Measurements from ENCODE around the gene FBXL19.

FBXL19 gene

DNA sequence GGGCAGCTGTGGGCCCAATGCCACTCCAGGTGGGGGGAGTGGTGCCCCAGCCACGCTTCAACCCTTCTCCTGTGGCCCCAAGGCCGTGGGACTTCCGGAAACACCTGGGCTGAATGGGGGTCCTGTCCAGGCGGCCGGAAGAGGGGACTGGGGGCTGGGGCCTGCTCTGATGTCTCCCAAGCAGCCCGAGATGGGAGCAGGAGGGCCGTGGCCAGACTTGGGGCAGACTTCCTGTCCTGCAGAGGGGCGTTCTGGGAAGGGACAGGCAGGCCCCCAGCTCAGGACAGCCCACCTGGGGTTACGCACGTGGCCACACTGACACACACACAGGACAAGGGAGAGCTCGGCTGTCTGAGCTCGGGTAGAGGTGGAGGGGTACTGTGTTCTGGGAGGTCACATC is 66.7 kb downstream of the FBXL19 start:
- no peak for DNase-seq

DNA sequence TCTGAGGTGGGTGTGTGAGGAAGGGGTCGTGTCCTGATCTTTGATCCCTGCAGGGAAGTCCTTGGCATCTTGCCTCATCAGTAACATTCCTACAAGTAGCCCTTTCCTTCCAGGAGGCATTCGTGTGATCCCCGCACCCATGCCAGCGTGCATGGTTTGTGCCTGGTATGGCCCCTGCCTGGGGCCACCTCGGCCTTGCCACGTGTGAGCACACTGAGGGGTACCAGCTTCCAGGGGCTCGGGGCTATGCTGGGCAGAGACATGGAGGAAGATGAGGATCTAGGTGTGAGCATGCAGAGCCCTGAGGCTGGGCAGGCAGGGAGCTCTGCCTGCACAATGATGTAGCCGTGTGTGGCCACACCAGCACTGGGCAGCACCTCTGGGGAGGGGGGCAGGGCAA is 67.7 kb downstream of the FBXL19 start:
- no peak for DNase-seq

DNA sequence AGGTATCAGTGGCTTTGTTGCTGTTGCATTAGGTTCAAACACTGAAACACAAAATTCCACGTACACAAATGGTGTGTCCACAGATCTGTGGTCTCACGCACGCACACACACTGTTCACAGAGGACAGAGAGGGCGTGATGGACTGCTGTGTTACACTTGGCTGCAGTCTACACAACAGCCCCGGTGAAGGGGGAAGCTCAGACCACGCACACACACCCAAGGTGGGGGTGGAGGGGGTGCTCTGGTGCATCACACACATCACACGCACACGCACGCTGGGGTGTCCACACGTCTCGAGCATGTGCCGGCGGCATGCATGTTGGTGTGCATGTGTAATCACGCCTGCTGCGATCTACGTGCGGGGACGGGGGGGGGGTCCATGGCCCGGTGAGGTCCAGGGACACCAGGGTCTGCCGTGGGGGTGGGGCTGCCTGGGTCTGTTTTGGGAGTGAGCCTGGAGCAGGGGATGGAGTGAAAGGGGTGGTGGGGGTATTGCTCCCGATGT is 69.0 kb downstream of the FBXL19 start:
- DNase-seq: no peak

DNA sequence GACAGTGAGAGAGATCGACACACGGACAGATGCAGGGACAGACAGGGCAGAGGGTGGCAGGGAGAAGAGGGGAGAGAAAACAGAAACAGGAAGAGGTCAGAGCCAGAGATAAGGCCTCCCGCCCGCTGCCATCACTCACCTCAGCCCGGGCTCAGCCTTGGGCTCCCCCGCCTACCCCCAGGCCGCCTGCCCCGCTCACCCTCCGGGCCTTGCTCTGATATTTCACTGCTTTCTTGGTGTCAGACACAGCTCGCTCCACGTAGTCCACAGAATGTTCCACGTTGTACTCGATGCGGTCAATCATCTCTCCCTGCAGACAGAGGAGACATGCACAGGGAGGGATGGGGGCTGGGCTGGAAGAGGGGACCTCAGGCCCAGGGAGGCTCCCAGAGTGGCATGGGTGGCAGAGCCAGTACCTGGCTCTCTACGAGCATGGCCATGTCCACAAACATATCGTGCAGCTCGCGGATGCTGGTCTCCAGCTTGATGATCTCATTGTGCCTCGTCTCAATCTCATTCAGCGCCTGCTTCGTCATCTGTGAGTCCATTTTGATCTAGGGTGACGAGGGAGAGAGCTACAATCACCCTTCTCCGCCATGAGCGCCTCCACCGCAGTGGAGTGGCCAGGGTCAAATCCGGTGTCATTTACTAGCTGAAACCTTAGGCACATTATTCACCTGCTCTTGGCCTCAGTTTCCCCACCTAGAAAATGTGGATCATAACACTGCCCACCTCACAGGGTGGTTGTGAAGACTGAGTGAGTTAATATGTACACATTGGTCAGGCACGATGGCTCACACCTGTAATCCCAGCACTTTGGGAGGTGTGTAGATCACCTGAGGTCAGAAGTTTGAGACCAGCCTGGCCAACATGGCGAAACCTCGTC is 69.8 kb downstream of the FBXL19 start:
- DNase-seq: no peak

DNA sequence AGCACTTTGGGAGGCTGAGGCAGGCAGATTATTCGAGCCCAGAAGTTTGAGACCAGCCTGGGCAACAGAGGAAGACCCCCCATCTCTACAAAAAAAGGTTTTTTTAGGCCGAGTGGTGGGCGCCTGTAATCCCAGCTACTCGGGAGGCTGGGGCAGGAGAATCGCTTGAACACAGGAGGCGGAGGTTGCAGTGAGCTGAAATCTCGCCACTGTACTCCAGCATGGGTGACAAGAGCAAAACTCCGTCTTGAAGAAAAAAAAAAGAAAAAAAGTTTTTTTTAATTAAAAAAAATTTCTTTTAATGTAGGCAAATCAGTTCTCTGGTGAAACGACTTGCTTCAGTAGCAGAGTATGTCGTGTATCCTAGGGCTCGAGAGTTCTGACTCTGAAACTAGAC is 72.6 kb downstream of the FBXL19 start:
- DNase-seq: no peak

DNA sequence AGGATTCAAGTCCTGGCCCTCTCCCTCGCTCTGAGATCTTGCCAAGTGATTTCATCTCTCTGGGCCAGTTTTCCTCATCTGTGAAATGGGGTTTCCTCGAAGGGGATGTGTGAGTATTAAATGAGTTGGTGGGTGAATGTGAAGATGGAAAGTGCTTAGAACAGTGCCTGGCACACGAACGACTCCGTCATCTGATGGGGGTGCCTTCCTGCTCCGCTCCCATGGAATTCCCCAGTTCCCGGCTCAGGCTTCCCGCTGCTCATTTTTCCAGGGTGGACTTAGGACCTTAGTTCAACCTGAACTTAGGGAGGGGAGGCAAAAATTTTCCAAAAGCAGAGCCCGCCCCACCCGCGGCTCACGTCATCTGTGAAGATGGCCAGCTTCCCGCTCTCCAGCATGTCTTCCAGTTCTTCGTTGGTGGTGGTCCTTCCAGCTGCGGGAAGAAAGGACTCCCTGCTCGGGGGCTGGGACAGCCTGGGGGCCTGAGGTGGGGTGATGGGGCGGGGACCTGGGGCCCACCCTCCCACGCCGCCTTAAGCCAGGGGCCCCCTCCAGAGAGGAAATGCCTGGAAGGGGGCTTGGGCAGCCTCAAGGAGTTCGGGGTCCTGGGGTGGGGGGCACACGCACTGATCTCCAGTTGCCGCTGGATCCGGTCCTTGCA is 73.1 kb downstream of the FBXL19 start:
- no peak for DNase-seq

DNA sequence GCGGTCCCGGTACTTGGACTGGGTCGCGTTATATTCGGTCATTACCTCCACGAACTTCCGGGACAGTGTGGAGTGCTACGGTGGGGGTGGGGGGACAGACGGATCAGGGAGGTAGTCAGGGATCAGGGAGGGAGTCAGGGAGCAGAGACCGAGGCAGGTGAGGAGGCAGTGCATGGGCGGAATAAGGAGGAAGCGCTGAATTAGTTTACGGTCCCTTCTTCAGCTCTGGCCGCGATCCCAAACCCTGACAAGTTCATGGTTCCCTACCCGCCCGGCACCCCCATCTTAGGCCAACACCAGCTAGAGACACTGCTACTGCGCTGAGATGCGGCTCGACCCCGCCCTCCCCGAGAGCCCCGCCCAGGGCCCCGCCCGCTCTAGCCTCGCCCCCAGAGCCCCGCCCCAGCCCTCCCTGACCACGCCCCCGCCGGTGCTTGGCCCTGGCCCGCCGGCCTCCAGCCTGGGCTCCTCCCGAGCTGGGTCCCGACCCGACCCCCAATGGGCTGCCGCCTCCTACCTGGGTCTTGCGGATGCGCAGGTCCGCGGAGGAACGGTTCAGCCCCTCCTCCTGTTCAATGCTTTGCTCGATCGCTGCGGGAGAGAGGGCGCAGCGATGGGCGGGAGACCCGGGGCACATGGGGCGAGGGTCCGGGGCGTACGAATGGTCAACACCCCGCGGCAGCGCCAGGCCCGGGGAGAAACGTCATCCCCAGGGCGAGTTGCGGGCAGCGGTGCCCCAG is 73.8 kb downstream of the FBXL19 start:
- peak; percentile 20 to 28 for DNase-seq

DNA sequence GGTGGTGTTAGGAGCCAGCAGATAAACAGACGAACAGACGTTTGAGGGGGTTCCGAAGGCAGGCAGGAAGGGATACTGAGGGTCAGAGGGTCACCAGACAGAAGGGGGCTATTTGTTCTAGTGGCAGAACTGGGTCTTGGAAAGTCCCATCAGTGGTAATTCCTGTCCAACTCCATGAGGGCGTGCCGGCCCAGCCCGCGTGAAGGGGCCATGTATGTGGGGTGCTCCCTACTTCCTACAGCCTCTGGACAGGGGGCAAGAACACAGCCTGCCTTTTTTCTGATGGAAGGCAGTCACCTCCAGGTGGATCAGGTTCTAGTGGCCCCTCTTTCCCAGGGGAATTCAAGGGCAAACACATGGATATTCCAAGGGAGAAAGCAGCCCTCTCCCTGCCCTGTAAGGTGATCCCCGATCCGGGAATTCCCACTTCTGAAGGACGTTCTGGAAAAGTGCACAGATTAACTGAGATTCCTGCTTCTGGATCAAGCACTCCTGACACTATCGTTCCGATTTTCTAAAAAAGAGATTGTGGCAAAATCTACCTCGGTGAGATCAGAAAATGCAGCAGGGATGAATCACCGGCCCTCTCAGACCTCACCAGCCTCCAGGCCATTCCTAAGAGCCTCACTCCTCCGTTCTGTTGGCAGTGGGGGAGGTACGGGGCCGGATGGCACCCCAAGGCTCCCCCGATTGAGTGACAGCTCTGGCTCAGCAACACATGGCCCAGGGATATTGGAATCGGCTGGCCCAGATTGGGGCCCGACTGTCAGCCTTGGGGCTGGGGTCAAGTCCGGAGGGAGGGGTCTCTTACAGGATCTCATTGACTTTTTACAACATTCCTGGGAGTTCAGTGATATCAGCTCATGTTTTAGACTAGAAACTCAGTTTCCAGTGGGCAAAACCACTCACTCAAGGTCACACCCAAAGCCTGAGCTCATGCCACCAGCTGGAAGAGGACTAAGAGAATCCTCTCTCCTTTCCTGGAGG is 74.6 kb downstream of the FBXL19 start:
- DNase-seq: no peak

All from NCI-H2081 (cell line).